NB4 (cell line): ENCODE data around the gene RNASEH2A.

Source experiments
- CTCF ChIP-seq: IDR thresholded peaks from one replicate; pipeline ENCODE4 v1.5.1; 2012; ENCODE audit warnings: low read depth, low read length
- POLR2A ChIP-seq: IDR thresholded peaks from 2 replicates; pipeline ENCODE4 v1.6.1; 2011; ENCODE audit warnings: mild to moderate bottlenecking; ENCODE audit not compliant: insufficient read length; ENCODE audit errors: extremely low read depth

DNA sequence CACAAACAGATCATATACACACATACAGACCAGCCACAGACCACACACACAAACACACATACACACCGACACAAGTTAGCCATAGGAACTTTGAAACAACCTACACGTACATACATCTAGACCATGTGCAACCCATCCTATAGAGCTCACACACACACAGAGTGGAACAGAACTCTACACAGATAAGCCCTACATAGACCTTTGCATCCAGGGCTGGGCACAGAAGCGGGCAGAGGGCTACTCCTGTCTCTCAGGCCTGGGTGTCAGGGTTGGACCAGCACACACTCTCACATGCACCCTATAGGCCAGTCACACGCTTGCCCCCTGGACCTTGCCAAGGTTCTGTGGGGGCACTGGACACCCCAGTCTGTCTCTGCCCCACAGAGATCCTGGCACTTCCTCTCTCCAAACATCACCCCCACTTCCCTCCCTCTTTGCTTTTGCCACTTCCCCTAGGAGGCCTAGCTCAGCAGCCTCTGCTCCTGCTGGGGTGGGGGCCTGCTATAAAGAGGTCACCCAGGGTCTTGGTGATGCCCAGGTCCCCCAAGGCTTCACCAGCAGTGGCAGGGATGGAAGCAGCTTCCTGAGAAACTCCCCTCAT lies 20.9 kb upstream of the RNASEH2A start:
- TF ChIP-seq CTCF (no peak), POLR2A (no peak)
